WI38 (cell line): ENCODE measurements around the gene SSU72.

ENCODE experiments used
- H3K4me3 ChIP-seq: 2 replicates; pipeline ENCODE4 v1.5.1; 2011; ENCODE audit warnings: low read depth, mild to moderate bottlenecking, control low read depth, low read length
- CTCF ChIP-seq: IDR thresholded peaks from 2 replicates; pipeline ENCODE4 v1.5.1; 2012; ENCODE audit warnings: low read depth, mild to moderate bottlenecking, control low read depth, low read length

The SSU72 gene

GRCh38 chr1:1609822-1610485, 35.3 kb upstream of the SSU72 start:
- TF ChIP-seq CTCF = no peak
- no peak overlapping the region for H3K4me3 ChIP-seq

- H3K4me3 ChIP-seq = no peak overlapping the region
- no peak for TF ChIP-seq CTCF
Observed at GRCh38 chr1:1606232-1606631, 31.6 kb upstream of the SSU72 start.

- no peak for TF ChIP-seq CTCF
- no peak overlapping the region for H3K4me3 ChIP-seq
Observed at GRCh38 chr1:1605724-1606123, 31.1 kb upstream of the SSU72 start.

GRCh38 chr1:1605034-1605591, 30.4 kb upstream of the SSU72 start:
- H3K4me3 ChIP-seq = no peak overlapping the region
- no peak for TF ChIP-seq CTCF

- no peak for TF ChIP-seq CTCF
- no peak overlapping the region for H3K4me3 ChIP-seq
Observed at GRCh38 chr1:1604374-1605033, 29.8 kb upstream of the SSU72 start.

- no peak overlapping the region for H3K4me3 ChIP-seq
- TF ChIP-seq CTCF = no peak
Observed at GRCh38 chr1:1603671-1604373, 29.2 kb upstream of the SSU72 start.
